HepG2 (cell line): ENCODE measurements around the gene DRD5.
"Not testable (repeated sequence)": the region's sequence is repeated elsewhere in the genome, so short reads cannot be mapped to it uniquely, and the experiment has no call there.

Source experiments
- HNF4G ChIP-seq, 2 experiments: sonication (generic) in 1 of 2; formaldehyde crosslinking in 1 of 2; IDR thresholded peaks; 2 replicates each; pipeline versions ENCODE4 v1.4.0 to v1.6.1; 2011 to 2020; ENCODE audit warnings: borderline replicate concordance in 2 of 2, low read depth in 2 of 2, mild to moderate bottlenecking in 2 of 2, low read length in 1 of 2, missing genetic modification reagents in 1 of 2, moderate library complexity in 1 of 2
- PLRG1 ChIP-seq: fragments of 450-650 bp; conservative IDR thresholded peaks from 2 replicates; pipeline ENCODE4 v1.6.1; 2016

DNA sequence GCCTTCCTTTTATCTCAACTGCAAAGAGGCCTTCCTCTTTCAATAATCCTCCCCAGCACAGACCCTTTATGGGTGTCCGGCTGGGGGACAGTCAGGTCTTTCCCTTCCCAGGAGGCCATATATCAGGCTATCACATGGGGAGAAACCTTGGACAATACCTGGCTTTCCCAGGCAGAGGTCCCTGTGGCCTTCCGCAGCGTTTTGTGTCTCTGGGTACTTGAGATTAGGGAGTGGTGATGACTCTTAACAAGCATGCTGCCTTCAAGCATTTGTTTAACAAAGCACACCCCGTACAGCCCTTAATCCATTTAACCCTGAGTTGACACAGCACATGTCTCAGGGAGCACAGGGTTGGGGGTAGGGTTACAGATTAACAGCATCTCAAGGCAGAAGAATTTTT is 49.2 kb upstream of the DRD5 start:
- TF ChIP-seq HNF4G (IDR thresholded peaks at IDR 0.05; ENCODE audit: borderline replicate concordance, low read depth, low read length); HNF4G (CRISPR knock-in tag; IDR thresholded peaks at IDR 0.05; ENCODE audit: borderline replicate concordance, low read depth); PLRG1: not testable (repeated sequence)
